GM12865 (cell line): Measurements from ENCODE around the gene TNFSF15.

Experiments used
- DNase-seq: peaks from one replicate; pipeline ENCODE4 v3.0.0; 2010; ENCODE audit warnings: low read depth
- H3K4me3 ChIP-seq: 2 replicates; pipeline ENCODE4 v1.5.1; 2011; ENCODE audit warnings: mild to moderate bottlenecking, low read depth, low read length, control low read depth
- TF ChIP-seq, protein P1 (sequence below): IDR thresholded peaks from 2 replicates; pipeline ENCODE4 v1.5.1; 2011; ENCODE audit warnings: low read length, control low read depth, low read depth, inconsistent platforms; ENCODE audit not compliant: insufficient read depth; ENCODE audit errors: missing control alignments

Gene TNFSF15

DNA sequence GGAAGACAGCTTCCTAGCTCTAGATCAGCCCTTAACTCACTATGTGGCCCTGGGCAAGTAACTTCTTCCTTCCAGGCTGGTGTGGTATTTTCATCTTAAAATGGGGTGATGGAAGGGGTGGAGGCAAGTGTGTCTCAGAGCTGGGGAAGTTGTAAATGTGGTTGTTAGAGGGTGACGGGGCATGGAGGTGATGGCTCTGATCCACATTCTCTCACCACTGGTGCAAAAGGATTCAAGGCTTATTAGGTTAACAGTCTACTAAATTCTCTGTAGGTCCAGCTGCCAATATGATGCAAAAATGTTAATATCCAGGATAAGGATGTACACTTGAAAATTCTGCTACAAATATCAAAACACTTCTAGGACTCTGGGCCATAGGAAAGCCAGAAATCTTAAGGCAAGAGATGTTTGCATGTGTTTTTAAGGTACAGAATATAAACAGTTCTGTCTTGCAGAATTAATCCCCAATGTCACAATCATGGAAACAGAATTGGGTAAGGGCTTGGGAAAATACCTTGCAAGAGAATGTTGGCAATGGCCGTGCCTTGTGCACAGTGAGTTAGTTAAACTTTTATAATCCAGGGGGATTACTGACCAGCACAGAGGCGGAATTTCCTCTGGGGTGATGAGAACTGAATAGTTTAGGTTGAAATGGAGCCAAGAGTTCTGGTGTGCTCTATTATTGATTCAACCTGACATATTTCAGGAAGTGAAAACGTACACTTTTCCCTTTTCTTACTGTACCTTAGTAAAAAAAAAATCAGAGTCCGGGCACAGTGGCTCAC, 19.8 kb downstream of the TNFSF15 start:
- H3K4me3 ChIP-seq = no peak overlapping the region
- no peak for DNase-seq
- TF ChIP-seq, protein P1, sequence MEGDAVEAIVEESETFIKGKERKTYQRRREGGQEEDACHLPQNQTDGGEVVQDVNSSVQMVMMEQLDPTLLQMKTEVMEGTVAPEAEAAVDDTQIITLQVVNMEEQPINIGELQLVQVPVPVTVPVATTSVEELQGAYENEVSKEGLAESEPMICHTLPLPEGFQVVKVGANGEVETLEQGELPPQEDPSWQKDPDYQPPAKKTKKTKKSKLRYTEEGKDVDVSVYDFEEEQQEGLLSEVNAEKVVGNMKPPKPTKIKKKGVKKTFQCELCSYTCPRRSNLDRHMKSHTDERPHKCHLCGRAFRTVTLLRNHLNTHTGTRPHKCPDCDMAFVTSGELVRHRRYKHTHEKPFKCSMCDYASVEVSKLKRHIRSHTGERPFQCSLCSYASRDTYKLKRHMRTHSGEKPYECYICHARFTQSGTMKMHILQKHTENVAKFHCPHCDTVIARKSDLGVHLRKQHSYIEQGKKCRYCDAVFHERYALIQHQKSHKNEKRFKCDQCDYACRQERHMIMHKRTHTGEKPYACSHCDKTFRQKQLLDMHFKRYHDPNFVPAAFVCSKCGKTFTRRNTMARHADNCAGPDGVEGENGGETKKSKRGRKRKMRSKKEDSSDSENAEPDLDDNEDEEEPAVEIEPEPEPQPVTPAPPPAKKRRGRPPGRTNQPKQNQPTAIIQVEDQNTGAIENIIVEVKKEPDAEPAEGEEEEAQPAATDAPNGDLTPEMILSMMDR = no peak

DNA sequence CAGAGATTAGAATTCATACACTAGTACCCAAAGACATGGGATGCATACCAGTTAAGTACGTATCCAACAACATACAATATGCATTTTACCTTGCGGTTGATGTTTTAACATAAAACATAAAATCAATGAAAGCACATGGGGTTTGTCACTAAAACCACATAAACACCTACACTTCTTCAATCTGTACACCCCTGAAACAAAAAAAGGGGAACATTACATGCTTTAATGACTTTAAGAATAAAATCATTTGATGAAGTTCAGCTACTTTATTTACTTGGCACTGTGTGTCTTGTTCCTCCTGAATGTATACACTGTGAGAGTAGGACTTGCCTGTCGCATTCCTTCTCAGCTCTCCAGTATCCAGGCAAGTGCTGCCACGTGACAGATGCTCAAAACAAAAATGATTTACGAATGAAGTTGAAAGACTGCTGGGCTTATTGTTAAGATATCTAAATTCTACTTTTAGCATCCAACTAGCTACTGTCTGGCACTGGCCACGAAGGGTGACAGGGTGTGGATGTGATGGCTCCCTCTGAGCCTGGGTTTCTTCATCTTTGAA, 21.0 kb downstream of the TNFSF15 start:
- TF ChIP-seq, protein P1 = no peak
- no peak for DNase-seq
- H3K4me3 ChIP-seq = no peak overlapping the region

DNA sequence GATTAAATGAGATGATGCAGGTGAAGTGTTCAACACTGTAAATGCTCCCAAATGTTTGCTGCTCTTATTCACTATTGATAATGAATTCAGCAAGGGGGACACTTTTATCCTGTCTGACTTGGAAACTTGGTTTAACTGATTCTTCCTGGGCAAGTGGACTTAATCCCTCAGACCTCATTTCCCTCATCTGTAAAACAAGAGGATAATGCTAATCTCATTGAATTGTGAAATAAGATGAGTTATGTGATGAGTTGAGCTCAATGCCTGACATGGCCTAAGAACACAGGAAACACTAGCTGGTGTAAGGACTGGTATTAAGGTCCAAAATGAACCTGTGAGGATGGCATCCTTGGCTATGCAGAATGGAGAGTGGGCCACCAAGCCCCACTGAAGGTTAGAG, 23.3 kb downstream of the TNFSF15 start:
- no peak for DNase-seq
- H3K4me3 ChIP-seq = no peak overlapping the region
- TF ChIP-seq, protein P1 = no peak

DNA sequence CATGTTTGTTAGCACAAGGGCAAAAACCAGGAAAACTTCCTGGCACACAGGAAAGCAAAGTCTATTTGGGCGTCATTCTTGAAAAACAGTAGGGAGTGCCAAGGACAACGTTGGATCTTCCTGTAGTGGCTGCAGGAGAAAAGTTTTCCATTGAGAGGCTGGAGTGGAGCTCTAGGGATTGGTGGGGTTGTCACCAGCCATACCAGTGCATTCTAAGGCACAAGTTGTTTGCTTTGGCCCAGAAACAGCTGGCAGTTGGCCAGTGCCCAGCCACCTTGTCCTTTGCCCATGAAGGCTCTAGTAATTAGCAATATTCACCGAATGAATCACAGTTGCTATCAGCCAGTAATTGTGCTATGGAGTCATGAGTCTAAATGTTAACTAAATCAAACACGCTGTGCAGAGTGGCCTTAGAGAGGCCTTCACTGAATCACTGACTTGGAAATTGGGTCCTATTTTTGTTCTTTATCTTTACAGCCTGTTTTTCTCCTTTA, 26.4 kb downstream of the TNFSF15 start:
- TF ChIP-seq, protein P1 = no peak
- H3K4me3 ChIP-seq = no peak overlapping the region
- DNase-seq = no peak

DNA sequence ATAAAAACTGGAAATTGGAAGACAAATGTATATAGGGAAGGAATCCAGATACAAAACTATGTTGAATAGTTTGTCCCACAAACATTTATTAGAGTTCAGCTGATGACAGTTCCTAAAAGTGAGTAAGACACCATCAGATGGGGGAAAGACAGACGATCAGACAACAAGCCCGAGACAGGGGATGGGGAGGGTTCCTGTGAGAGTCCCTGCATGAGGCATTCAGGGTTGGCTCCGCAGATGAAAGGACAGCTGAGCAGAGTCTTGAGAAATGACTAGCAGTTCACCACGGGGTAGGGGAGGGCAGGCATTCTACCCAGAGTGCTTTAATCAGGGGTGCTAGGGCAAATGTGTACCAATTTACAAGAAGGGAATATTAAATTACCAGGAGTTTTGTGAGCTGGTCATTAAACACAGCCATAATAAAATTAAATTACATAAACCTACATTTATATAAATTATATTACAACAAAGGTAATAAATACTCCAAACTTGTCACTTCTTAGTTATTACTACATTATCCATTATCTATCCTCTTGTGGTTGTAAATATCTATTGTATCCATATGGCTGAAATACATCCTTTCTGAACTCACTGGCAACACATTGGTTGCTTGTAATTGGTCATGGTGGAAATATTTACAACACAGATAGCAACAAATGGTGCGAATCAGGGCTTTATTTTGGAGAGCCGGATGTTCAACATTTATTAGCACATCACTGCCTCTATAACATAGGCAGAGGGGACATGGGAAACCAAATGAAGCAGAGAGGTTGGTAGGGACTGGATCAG, 27.8 kb downstream of the TNFSF15 start:
- H3K4me3 ChIP-seq = no peak overlapping the region
- TF ChIP-seq, protein P1 = no peak
- no peak for DNase-seq

DNA sequence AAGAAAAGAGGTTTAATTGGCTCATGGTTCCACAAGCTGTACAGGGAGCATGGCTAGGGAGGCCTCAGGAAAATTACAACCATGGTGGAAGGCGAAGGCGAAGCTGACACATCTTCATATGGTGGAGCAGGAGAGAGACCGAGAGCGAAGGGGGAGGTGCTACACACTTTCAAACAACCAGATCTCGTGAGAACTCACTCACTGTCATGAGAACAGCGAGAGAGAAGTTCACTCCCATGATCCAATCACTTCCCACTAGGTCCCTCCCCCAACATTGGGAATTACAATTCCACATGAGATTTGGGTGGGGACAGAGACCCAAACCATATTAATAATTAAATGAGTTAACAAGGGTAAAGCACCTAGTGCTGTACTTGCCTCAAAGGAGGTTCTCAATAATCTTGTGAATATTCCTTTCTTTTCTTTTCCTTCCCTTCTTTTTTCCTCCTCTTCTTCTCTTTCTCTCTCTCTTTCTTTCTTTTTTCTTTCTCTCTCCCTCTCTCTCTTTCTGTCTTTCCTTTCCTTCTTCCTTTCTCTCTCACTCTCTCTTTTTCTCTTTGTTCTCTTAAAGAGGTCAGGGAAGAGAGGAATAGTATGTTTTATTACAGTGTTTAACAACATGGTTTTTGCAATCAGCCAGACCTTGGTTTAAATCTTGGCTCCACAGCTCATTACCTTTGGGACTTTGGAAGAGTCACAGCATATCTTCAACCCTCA, 29.0 kb downstream of the TNFSF15 start:
- no peak for DNase-seq
- TF ChIP-seq, protein P1 = no peak
- H3K4me3 ChIP-seq = no peak overlapping the region
